Measurements from ENCODE around the gene ULK4.

- TF ChIP-seq CTCF (conservative IDR thresholded peaks at IDR 0.05 in 1 of 2, IDR thresholded peaks at IDR 0.05 in 1 of 2; ENCODE audit: low read depth in 1 of 2, low read length in 2 of 2) (no peak), EZH2 (IDR thresholded peaks at IDR 0.05; ENCODE audit: low read length, missing control alignments) (no peak)
Measured at GRCh38 chr3:41630708-41631107, 331.2 kb downstream of the ULK4 start.
